HL-60 (cell line): ENCODE measurements around the gene NDUFA11.

Experiments
- TF ChIP-seq, protein P1 (sequence below): IDR thresholded peaks from one replicate; pipeline ENCODE4 v1.5.1; 2011; ENCODE audit warnings: low read length, control low read depth, inconsistent platforms; ENCODE audit not compliant: insufficient read depth
- TF ChIP-seq, protein P2 (sequence below): IDR thresholded peaks from 2 replicates; pipeline ENCODE4 v1.6.1; 2012; ENCODE audit warnings: low read depth; ENCODE audit not compliant: insufficient replicate concordance

DNA sequence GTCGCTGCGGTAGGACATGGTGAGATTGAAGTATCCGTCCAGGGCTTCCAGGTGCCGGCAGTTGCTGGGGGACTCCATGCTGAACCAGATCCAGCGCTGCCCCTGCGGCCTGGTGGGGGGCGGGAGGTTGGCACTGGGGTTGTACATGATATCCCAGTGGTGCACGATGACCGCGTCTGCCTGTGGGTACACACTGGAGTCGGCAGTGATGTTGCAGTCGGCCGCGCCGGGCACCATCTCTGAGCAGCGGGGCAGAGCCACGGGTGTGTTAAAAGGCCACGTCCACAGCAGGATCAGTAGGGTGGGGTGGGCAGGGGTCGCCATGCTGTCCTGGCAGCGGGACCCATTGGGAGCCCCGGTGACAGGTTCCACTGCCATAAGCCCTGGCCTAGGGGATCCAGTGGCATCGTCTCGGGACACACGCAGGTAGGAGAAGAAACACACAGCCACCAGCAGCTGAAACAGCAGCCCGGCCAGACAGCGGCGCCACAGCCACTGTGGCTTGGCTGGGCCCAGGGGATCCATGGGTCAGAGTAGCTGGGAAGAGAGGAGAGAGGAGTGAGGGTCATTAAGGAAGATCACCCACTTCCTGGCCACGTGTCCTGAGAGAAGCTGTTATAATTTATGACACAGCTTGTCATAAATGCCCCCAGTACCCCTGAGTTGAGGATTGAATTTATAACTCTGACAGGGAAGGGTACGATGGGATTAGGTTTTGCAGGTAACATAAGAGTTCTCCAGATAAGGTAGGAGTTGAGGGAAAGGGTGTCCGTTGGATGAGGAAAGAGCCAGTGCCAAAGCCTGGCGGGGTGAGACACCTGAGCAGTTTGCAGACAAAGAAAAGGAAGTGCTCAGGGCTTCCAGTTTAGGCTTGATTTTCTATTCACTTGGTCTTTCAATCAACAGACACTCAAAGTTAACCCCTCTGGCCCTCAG lies 36.1 kb downstream of the NDUFA11 start:
- TF ChIP-seq, protein P1, sequence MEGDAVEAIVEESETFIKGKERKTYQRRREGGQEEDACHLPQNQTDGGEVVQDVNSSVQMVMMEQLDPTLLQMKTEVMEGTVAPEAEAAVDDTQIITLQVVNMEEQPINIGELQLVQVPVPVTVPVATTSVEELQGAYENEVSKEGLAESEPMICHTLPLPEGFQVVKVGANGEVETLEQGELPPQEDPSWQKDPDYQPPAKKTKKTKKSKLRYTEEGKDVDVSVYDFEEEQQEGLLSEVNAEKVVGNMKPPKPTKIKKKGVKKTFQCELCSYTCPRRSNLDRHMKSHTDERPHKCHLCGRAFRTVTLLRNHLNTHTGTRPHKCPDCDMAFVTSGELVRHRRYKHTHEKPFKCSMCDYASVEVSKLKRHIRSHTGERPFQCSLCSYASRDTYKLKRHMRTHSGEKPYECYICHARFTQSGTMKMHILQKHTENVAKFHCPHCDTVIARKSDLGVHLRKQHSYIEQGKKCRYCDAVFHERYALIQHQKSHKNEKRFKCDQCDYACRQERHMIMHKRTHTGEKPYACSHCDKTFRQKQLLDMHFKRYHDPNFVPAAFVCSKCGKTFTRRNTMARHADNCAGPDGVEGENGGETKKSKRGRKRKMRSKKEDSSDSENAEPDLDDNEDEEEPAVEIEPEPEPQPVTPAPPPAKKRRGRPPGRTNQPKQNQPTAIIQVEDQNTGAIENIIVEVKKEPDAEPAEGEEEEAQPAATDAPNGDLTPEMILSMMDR, result no peak
- TF ChIP-seq, protein P2, sequence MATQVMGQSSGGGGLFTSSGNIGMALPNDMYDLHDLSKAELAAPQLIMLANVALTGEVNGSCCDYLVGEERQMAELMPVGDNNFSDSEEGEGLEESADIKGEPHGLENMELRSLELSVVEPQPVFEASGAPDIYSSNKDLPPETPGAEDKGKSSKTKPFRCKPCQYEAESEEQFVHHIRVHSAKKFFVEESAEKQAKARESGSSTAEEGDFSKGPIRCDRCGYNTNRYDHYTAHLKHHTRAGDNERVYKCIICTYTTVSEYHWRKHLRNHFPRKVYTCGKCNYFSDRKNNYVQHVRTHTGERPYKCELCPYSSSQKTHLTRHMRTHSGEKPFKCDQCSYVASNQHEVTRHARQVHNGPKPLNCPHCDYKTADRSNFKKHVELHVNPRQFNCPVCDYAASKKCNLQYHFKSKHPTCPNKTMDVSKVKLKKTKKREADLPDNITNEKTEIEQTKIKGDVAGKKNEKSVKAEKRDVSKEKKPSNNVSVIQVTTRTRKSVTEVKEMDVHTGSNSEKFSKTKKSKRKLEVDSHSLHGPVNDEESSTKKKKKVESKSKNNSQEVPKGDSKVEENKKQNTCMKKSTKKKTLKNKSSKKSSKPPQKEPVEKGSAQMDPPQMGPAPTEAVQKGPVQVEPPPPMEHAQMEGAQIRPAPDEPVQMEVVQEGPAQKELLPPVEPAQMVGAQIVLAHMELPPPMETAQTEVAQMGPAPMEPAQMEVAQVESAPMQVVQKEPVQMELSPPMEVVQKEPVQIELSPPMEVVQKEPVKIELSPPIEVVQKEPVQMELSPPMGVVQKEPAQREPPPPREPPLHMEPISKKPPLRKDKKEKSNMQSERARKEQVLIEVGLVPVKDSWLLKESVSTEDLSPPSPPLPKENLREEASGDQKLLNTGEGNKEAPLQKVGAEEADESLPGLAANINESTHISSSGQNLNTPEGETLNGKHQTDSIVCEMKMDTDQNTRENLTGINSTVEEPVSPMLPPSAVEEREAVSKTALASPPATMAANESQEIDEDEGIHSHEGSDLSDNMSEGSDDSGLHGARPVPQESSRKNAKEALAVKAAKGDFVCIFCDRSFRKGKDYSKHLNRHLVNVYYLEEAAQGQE, result no peak
